ENCODE data around the gene POLR1D.

DNA sequence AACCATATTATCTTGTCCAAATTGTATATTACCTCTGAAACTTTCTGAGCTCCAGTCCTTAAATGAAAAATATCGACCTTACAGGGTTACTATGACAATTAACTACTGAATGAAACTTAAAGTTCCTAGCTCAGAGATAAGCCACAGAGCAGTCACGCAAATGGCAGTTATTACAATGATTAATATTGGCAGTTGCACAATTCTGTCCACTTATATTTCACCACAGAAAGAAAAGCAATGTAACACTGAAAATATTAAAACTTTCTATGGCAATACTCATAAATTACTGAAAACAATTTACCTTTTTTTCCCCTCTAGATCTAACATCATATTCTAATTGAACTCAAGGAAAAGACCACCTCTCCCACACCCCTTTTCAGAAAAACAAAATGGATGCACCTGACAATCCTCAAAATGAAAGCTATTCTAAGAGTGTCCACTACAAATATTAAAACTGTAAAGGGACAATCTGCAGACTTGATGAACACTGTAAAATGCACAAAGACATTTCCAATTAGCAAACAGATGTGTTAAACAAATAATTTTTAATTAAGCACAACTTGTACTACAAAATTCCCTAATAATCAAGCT, 16.0 kb upstream of the POLR1D start:
- TF ChIP-seq CTCF (IDR thresholded peaks at IDR 0.05 in 8 of 11, conservative IDR thresholded peaks at IDR 0.05 in 3 of 11) (no peak), POLR2A (IDR thresholded peaks at IDR 0.05) (no peak)

Measured in spleen (tissue), 7 donors.